ENCODE data around the gene DCTN4.
A peak's percentile ranks its signal among the peaks of the same experiment; 100 is the strongest.

DCTN4 gene

DNA sequence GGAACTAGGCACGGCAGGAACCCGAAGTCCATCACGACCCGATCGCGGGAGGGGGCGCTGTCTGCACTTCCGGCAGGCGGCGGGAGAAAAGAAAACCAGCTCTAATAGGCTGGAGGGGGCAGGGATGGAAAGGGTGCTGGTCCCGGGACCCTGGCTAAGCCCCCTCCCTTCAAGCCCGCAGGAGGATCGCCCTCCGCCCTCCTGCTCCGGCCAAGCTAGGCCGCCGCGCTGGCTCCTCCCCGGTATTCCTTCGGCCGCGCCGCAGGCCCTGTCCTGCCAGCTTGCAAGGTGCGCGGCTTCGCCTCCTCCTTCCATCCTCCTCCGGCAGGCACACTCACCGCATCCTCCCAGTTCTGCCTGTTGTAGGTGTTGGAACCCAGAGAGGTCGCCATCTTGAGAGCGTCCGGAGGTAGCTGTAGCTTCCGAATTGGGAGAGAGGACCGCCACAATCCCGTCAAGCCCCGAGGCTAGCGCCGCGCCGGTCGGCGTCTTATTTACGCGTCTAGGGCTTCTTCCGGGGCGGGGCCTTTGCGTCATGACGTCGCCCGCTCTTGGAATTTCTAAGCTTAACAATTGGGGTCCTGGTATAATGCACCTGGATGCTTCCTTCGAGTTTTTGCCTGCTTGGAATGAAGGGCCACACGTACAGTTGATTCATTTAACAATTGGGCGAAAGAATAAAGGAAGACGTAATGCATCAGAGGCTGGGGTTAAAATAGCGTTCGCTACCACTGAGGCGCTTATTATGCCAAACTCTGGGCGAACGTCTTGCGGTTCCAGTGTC is 58.0 kb downstream of the DCTN4 start, which contains the start of gene RBM22:
RBM22 (minus strand) TSS at position 469 of the 784 bp plus-strand sequence; CDS start at position 392, 77 bp downstream.
- H3K4me2 ChIP-seq (ENCODE audit: low read depth, low read length, poor library complexity, severe bottlenecking) = peak within 1 kb of the TSS; percentile 94
- TF ChIP-seq, protein P1, sequence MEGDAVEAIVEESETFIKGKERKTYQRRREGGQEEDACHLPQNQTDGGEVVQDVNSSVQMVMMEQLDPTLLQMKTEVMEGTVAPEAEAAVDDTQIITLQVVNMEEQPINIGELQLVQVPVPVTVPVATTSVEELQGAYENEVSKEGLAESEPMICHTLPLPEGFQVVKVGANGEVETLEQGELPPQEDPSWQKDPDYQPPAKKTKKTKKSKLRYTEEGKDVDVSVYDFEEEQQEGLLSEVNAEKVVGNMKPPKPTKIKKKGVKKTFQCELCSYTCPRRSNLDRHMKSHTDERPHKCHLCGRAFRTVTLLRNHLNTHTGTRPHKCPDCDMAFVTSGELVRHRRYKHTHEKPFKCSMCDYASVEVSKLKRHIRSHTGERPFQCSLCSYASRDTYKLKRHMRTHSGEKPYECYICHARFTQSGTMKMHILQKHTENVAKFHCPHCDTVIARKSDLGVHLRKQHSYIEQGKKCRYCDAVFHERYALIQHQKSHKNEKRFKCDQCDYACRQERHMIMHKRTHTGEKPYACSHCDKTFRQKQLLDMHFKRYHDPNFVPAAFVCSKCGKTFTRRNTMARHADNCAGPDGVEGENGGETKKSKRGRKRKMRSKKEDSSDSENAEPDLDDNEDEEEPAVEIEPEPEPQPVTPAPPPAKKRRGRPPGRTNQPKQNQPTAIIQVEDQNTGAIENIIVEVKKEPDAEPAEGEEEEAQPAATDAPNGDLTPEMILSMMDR (conservative IDR thresholded peaks at IDR 0.05; ENCODE audit: low read length) = peak; percentile 62
- no peak for TF ChIP-seq EZH2phosphoT487 (IDR thresholded peaks at IDR 0.05; ENCODE audit: borderline replicate concordance)
- peaks cover 27% of the 10 kb centered on the region for H3K36me3 ChIP-seq (ENCODE audit: insufficient read depth, low read length)
- H3K9ac ChIP-seq (ENCODE audit: low read depth, low read length, poor library complexity, severe bottlenecking) = peak within 1 kb of the TSS; percentile 94
- 0 out of 2 replicates have a peak, but pooled peaks cover 4% of the 10 kb centered on the region for H3F3A ChIP-seq (ENCODE audit: low read depth)
- no peaks in the 10 kb centered on the region for H3K9me3 ChIP-seq (ENCODE audit: insufficient read depth, low read depth, low read length)
- peaks cover 23% of the 10 kb centered on the region for H3K4me1 ChIP-seq (ENCODE audit: insufficient read depth, low read length, poor library complexity, severe bottlenecking)
- peaks cover 47% of the 10 kb centered on the region for H3K79me2 ChIP-seq (ENCODE audit: insufficient read depth, low read length)
- H4K20me1 ChIP-seq (ENCODE audit: insufficient read depth, low read length, poor library complexity, severe bottlenecking) = peaks cover 20% of the 10 kb centered on the region
- no peaks in the 10 kb centered on the region for H3K9me2 ChIP-seq (replicated peaks; ENCODE audit: low read depth, low read length)
- H3K27me3 ChIP-seq (ENCODE audit: insufficient read depth, low read length, poor library complexity, severe bottlenecking) = no peaks in the 10 kb centered on the region
- peak within 1 kb of the TSS; percentile 91 for H2AFZ ChIP-seq (ENCODE audit: low read length)
- peak within 1 kb of the TSS; percentile 93 for H3K4me3 ChIP-seq (ENCODE audit: low read length, poor library complexity, severe bottlenecking)

- H3K79me2 ChIP-seq (ENCODE audit: insufficient read depth, low read length) = peaks cover 47% of the 10 kb centered on the region
- no peaks in the 10 kb centered on the region for H3K27me3 ChIP-seq (ENCODE audit: insufficient read depth, low read length, poor library complexity, severe bottlenecking)
- H4K20me1 ChIP-seq (ENCODE audit: insufficient read depth, low read length, poor library complexity, severe bottlenecking) = peaks cover 20% of the 10 kb centered on the region
- peak overlapping the region; percentile 93 for H3K4me3 ChIP-seq (ENCODE audit: low read length, poor library complexity, severe bottlenecking)
- H3F3A ChIP-seq (ENCODE audit: low read depth) = 0 out of 2 replicates have a peak, but pooled peaks cover 4% of the 10 kb centered on the region
- H3K9ac ChIP-seq (ENCODE audit: low read depth, low read length, poor library complexity, severe bottlenecking) = peak overlapping the region; percentile 94
- no peaks in the 10 kb centered on the region for H3K9me2 ChIP-seq (replicated peaks; ENCODE audit: low read depth, low read length)
- peaks cover 32% of the 10 kb centered on the region for H3K36me3 ChIP-seq (ENCODE audit: insufficient read depth, low read length)
- TF ChIP-seq EZH2phosphoT487 (IDR thresholded peaks at IDR 0.05; ENCODE audit: borderline replicate concordance) = no peak
- TF ChIP-seq, protein P1 (conservative IDR thresholded peaks at IDR 0.05; ENCODE audit: low read length) = no peak
- peak overlapping the region; percentile 91 for H2AFZ ChIP-seq (ENCODE audit: low read length)
- H3K9me3 ChIP-seq (ENCODE audit: insufficient read depth, low read depth, low read length) = no peaks in the 10 kb centered on the region
- peaks cover 23% of the 10 kb centered on the region for H3K4me1 ChIP-seq (ENCODE audit: insufficient read depth, low read length, poor library complexity, severe bottlenecking)
- peak overlapping the region; percentile 94 for H3K4me2 ChIP-seq (ENCODE audit: low read depth, low read length, poor library complexity, severe bottlenecking)
Measured at GRCh38 chr5:150700246-150700593, 58.6 kb downstream of the DCTN4 start.

- H3K4me3 ChIP-seq (ENCODE audit: low read length, poor library complexity, severe bottlenecking) = no peak overlapping the region
- H3K36me3 ChIP-seq (ENCODE audit: insufficient read depth, low read length) = peaks cover 82% of the 10 kb centered on the region
- no peaks in the 10 kb centered on the region for H3K27me3 ChIP-seq (ENCODE audit: insufficient read depth, low read length, poor library complexity, severe bottlenecking)
- peaks cover 12% of the 10 kb centered on the region for H4K20me1 ChIP-seq (ENCODE audit: insufficient read depth, low read length, poor library complexity, severe bottlenecking)
- no peaks in the 10 kb centered on the region for H3K9me2 ChIP-seq (replicated peaks; ENCODE audit: low read depth, low read length)
- no peaks in the 10 kb centered on the region for H3F3A ChIP-seq (ENCODE audit: low read depth)
- H2AFZ ChIP-seq (ENCODE audit: low read length) = no peak overlapping the region
- H3K4me1 ChIP-seq (ENCODE audit: insufficient read depth, low read length, poor library complexity, severe bottlenecking) = peaks cover 11% of the 10 kb centered on the region
- no peak overlapping the region for H3K9ac ChIP-seq (ENCODE audit: low read depth, low read length, poor library complexity, severe bottlenecking)
- H3K79me2 ChIP-seq (ENCODE audit: insufficient read depth, low read length) = peaks cover 30% of the 10 kb centered on the region
- TF ChIP-seq, protein P1 (conservative IDR thresholded peaks at IDR 0.05; ENCODE audit: low read length) = no peak
- no peak for TF ChIP-seq EZH2phosphoT487 (IDR thresholded peaks at IDR 0.05; ENCODE audit: borderline replicate concordance)
- no peak overlapping the region for H3K4me2 ChIP-seq (ENCODE audit: low read depth, low read length, poor library complexity, severe bottlenecking)
- H3K9me3 ChIP-seq (ENCODE audit: insufficient read depth, low read depth, low read length) = no peaks in the 10 kb centered on the region
Measured at GRCh38 chr5:150694612-150695011, 64.2 kb downstream of the DCTN4 start.

Measured in Loucy (cell line).